Measurements from ENCODE around the gene SLC6A20. TPM values are rescaled to one million over a fixed set of nuclear protein-coding genes. Genes with fewer than 3 reads are reported as not detected.

SLC6A20 gene
- total and polyA plus RNA-seq, 9 donors: 0.05 to 3.3 (median 0.23) TPM; not detected in 2

GRCh38 chr3:45816544-45816943 lies 20.2 kb upstream of the SLC6A20 start:
- H3K9me3 ChIP-seq: peaks cover 0 to 4% of the 10 kb centered on the region in 2 donors
- intact Hi-C loops (cut with DNase I): no loop called here
- no peak for TF ChIP-seq POLR2A (IDR thresholded peaks at IDR 0.05)
- TF ChIP-seq CTCF (IDR thresholded peaks at IDR 0.05): no peak
- TF ChIP-seq EP300 (IDR thresholded peaks at IDR 0.05): no peak
- H3K27ac ChIP-seq: no peak overlapping the region
- no peaks in the 10 kb centered on the region for H3K27me3 ChIP-seq
- H3K4me1 ChIP-seq (ENCODE audit: insufficient read depth): peaks cover 4% of the 10 kb centered on the region
- 22 to 37% (median 25%) methylated on average over 3 of the region's 3 CpGs for WGBS, 3 donors
- H3K4me3 ChIP-seq: no peak overlapping the region
- no peaks in the 10 kb centered on the region for H3K36me3 ChIP-seq
- no peak for DNase-seq

- TF ChIP-seq EP300 (IDR thresholded peaks at IDR 0.05) (no peak), CTCF (IDR thresholded peaks at IDR 0.05) (no peak), POLR2A (IDR thresholded peaks at IDR 0.05) (no peak)
- WGBS, 3 donors: 94 to 97% (median 94%) methylated on average over 4 of the region's 4 CpGs
- DNase-seq: no peak
- no peak overlapping the region for H3K4me3 ChIP-seq
- peaks cover 0 to 4% of the 10 kb centered on the region in 2 donors for H3K9me3 ChIP-seq
- no peaks in the 10 kb centered on the region for H3K36me3 ChIP-seq
- intact Hi-C loops (cut with DNase I): no loop called here
- no peak overlapping the region for H3K27ac ChIP-seq
- H3K27me3 ChIP-seq: no peaks in the 10 kb centered on the region
- H3K4me1 ChIP-seq (ENCODE audit: insufficient read depth): peaks cover 4% of the 10 kb centered on the region
These were observed 18.0 kb upstream of the SLC6A20 start for GRCh38 chr3:45814322-45814721.

- H3K27ac ChIP-seq: no peak overlapping the region
- intact Hi-C loops (cut with DNase I): no loop called here
- TF ChIP-seq EP300 (IDR thresholded peaks at IDR 0.05) (no peak), POLR2A (IDR thresholded peaks at IDR 0.05) (no peak), CTCF (IDR thresholded peaks at IDR 0.05) (no peak)
- WGBS, 3 donors: 26 to 50% (median 42%) methylated on average over 10 of the region's 10 CpGs
- no peaks in the 10 kb centered on the region for H3K9me3 ChIP-seq
- H3K27me3 ChIP-seq: no peaks in the 10 kb centered on the region
- H3K4me3 ChIP-seq: no peak overlapping the region
- H3K36me3 ChIP-seq: no peaks in the 10 kb centered on the region
- no peak for DNase-seq
- H3K4me1 ChIP-seq (ENCODE audit: insufficient read depth): no peaks in the 10 kb centered on the region
These were observed 11.6 kb upstream of the SLC6A20 start for GRCh38 chr3:45807681-45808540.

- no peaks in the 10 kb centered on the region for H3K36me3 ChIP-seq
- H3K9me3 ChIP-seq: no peaks in the 10 kb centered on the region
- TF ChIP-seq POLR2A (IDR thresholded peaks at IDR 0.05): no peak
- no peak for TF ChIP-seq CTCF (IDR thresholded peaks at IDR 0.05)
- no peak for TF ChIP-seq EP300 (IDR thresholded peaks at IDR 0.05)
- intact Hi-C loops (cut with DNase I): no loop called here
- no peak overlapping the region for H3K4me3 ChIP-seq
- no peaks in the 10 kb centered on the region for H3K27me3 ChIP-seq
- no peak for DNase-seq
- H3K27ac ChIP-seq: no peak overlapping the region
- H3K4me1 ChIP-seq (ENCODE audit: insufficient read depth): no peaks in the 10 kb centered on the region
- 52 to 63% (median 60%) methylated on average over 3 of the region's 3 CpGs for WGBS, 3 donors
These were observed 10.8 kb upstream of the SLC6A20 start for GRCh38 chr3:45807133-45807532.

All from ovary (tissue), 9 donors.